Peyer's patch (tissue), 4 donors: Measurements from ENCODE around the gene ACRBP.

Source experiments
- CTCF ChIP-seq, 6 experiments: fragments of 450-650 bp in 4 of 6; fragments of 200-600 bp in 2 of 6; sonication (generic) in 1 of 6; IDR thresholded peaks; one replicate each; pipeline ENCODE4 v1.5.1; 2017 to 2019; ENCODE audit warnings: antibody characterized with exemption in 6 of 6, mild to moderate bottlenecking in 3 of 6, moderate library complexity in 1 of 6
- POLR2A ChIP-seq, 2 donors: fragments of 450-650 bp; IDR thresholded peaks; one replicate each; pipeline ENCODE4 v1.5.1; 2017; ENCODE audit warnings: antibody characterized with exemption in 2 of 2, mild to moderate bottlenecking in 2 of 2, moderate library complexity in 2 of 2

- TF ChIP-seq CTCF (IDR thresholded peaks at IDR 0.05) (no peak), POLR2A (IDR thresholded peaks at IDR 0.05) (no peak)
Measured at GRCh38 chr12:6604259-6605029, 42.8 kb downstream of the ACRBP start.
